Endodermal cell (in vitro differentiated cells): Measurements from ENCODE around the gene GALNT9. TPM values are rescaled to one million over a fixed set of nuclear protein-coding genes. Genes with fewer than 3 reads are reported as not detected.

ENCODE experiments used
- DNase-seq: peaks from one replicate; pipeline ENCODE4 v3.0.0-alpha.2; 2017
- H3K27ac ChIP-seq: 2 replicates; pipeline ENCODE4 v1.5.1; 2013; ENCODE audit warnings: mild to moderate bottlenecking, low read depth, low read length, moderate library complexity
- H3K27me3 ChIP-seq: 2 replicates; pipeline ENCODE4 v1.6.1; 2013; ENCODE audit warnings: mild to moderate bottlenecking, low read length, moderate library complexity; ENCODE audit not compliant: insufficient read depth, control insufficient read depth, poor library complexity, severe bottlenecking
- H3K36me3 ChIP-seq: 2 replicates; pipeline ENCODE4 v1.7.0; 2013; ENCODE audit warnings: mild to moderate bottlenecking, low read length, moderate library complexity; ENCODE audit not compliant: control insufficient read depth, insufficient read depth
- H3K4me1 ChIP-seq: one replicate; pipeline ENCODE4 v1.7.0; 2013; ENCODE audit warnings: low read length; ENCODE audit not compliant: control insufficient read depth, insufficient read depth
- H3K4me3 ChIP-seq: 2 replicates; pipeline ENCODE4 v1.5.1; 2013; ENCODE audit warnings: mild to moderate bottlenecking, low read length, moderate library complexity
- H3K9ac ChIP-seq: 2 replicates; pipeline ENCODE4 v1.6.1; 2013; ENCODE audit warnings: mild to moderate bottlenecking, low read length, moderate library complexity; ENCODE audit not compliant: poor library complexity, severe bottlenecking; ENCODE audit errors: extremely low read depth
- H3K9me3 ChIP-seq: 2 replicates; pipeline ENCODE4 v1.6.1; 2013; ENCODE audit warnings: mild to moderate bottlenecking, low read length, moderate library complexity; ENCODE audit not compliant: control insufficient read depth
- H3K27ac Mint-ChIP-seq: 2 replicates; pipeline ENCODE4 v1.8.0; 2020; ENCODE audit warnings: mixed read lengths
- H3K27me3 Mint-ChIP-seq: 2 replicates; pipeline ENCODE4 v1.8.0; 2021; ENCODE audit warnings: mild to moderate bottlenecking, mixed read lengths; ENCODE audit not compliant: insufficient read depth
- H3K36me3 Mint-ChIP-seq: 2 replicates; pipeline ENCODE4 v1.8.0; 2020; ENCODE audit warnings: low read depth, mixed read lengths
- H3K4me1 Mint-ChIP-seq: 2 replicates; pipeline ENCODE4 v1.8.0; 2020; ENCODE audit warnings: mixed read lengths
- H3K4me3 Mint-ChIP-seq: 2 replicates; pipeline ENCODE4 v1.8.0; 2020; ENCODE audit warnings: mild to moderate bottlenecking, moderate library complexity, mixed read lengths
- H3K9me3 Mint-ChIP-seq: 2 replicates; pipeline ENCODE4 v1.8.0; 2020; ENCODE audit warnings: mild to moderate bottlenecking, mixed read lengths
- CTCF ChIP-seq: fragments of 200-600 bp; sonication (generic); conservative IDR thresholded peaks from 2 replicates; pipeline ENCODE4 v1.5.0; 2021; ENCODE audit warnings: antibody characterized with exemption, mild to moderate bottlenecking
- WGBS, 2 experiments: methylation state at CpG; one replicate each; pipeline versions ENCODE4 v1.1.5 to v1.1.7; 2013; ENCODE audit warnings: missing lambda C conversion rate in 2 of 2, mixed read lengths in 1 of 2; ENCODE audit not compliant: insufficient coverage in 1 of 2, insufficient read length in 1 of 2; 5-methylcytosine and 5-hydroxymethylcytosine counted together
- total RNA-seq, 2 donors: library from RNA; stranded (reverse); fragmentation: NEBNext Ultra II Directional in 1 of 2; extraction: Animal tissue kit (Norgen Biotek cat#: 25700) in 1 of 2; gene quantifications; 2 replicates in 1 of 2; 3 replicates in 1 of 2; pipeline ENCODE4 v1.2.1, GENCODE V29; 2021

Gene GALNT9
- total RNA-seq, 2 donors from 2014 or later = 0.13 TPM; not detected in 1

- peaks cover 3% of the 10 kb centered on the region for H3K9me3 Mint-ChIP-seq
- H3K27me3 Mint-ChIP-seq = peaks cover 81% of the 10 kb centered on the region
- H3K4me1 Mint-ChIP-seq = peaks cover 3% of the 10 kb centered on the region
- H3K4me3 Mint-ChIP-seq = no peak overlapping the region
- Histone ChIP-seq H3K9ac (no peak overlapping the region), H3K36me3 (no peaks in the 10 kb centered on the region), H3K9me3 (no peaks in the 10 kb centered on the region), H3K27me3 (peaks cover 32% of the 10 kb centered on the region), H3K4me1 (no peaks in the 10 kb centered on the region), H3K27ac (no peak overlapping the region), H3K4me3 (no peak overlapping the region)
- H3K27ac Mint-ChIP-seq = no peak overlapping the region
- TF ChIP-seq CTCF = no peak
- WGBS, 2 experiments = 89% methylated on average over 24 to 39 of the region's 39 CpGs
- no peak for DNase-seq
- H3K36me3 Mint-ChIP-seq = no peaks in the 10 kb centered on the region
Measured at GRCh38 chr12:132186857-132187620, 142.3 kb downstream of the GALNT9 start.

- H3K9me3 Mint-ChIP-seq = peaks cover 3% of the 10 kb centered on the region
- H3K9me3 ChIP-seq = no peaks in the 10 kb centered on the region
- DNase-seq = no peak
- no peaks in the 10 kb centered on the region for H3K4me1 ChIP-seq
- H3K27ac Mint-ChIP-seq = no peak overlapping the region
- 65 to 78% methylated on average over 20 to 24 of the region's 24 CpGs for WGBS, 2 experiments
- no peak for TF ChIP-seq CTCF
- H3K36me3 ChIP-seq = no peaks in the 10 kb centered on the region
- peaks cover 3% of the 10 kb centered on the region for H3K4me1 Mint-ChIP-seq
- H3K4me3 Mint-ChIP-seq = no peak overlapping the region
- no peak overlapping the region for H3K4me3 ChIP-seq
- H3K27ac ChIP-seq = no peak overlapping the region
- H3K27me3 Mint-ChIP-seq = peaks cover 80% of the 10 kb centered on the region
- H3K27me3 ChIP-seq = peaks cover 25% of the 10 kb centered on the region
- H3K36me3 Mint-ChIP-seq = no peaks in the 10 kb centered on the region
- H3K9ac ChIP-seq = no peak overlapping the region
Measured at GRCh38 chr12:132186208-132186856, 143.1 kb downstream of the GALNT9 start.

GRCh38 chr12:132185705-132186104, 143.7 kb downstream of the GALNT9 start:
- no peak overlapping the region for H3K4me3 ChIP-seq
- peaks cover 21% of the 10 kb centered on the region for H3K27me3 ChIP-seq
- H3K27ac ChIP-seq = no peak overlapping the region
- H3K4me1 Mint-ChIP-seq = peaks cover 3% of the 10 kb centered on the region
- no peaks in the 10 kb centered on the region for H3K36me3 Mint-ChIP-seq
- H3K27me3 Mint-ChIP-seq = peaks cover 78% of the 10 kb centered on the region
- DNase-seq = no peak
- WGBS, 2 experiments = 66 to 74% methylated on average over 16 of the region's 16 CpGs
- no peak overlapping the region for H3K9ac ChIP-seq
- no peak overlapping the region for H3K27ac Mint-ChIP-seq
- TF ChIP-seq CTCF = no peak
- H3K36me3 ChIP-seq = no peaks in the 10 kb centered on the region
- no peaks in the 10 kb centered on the region for H3K4me1 ChIP-seq
- H3K9me3 Mint-ChIP-seq = peaks cover 3% of the 10 kb centered on the region
- no peaks in the 10 kb centered on the region for H3K9me3 ChIP-seq
- no peak overlapping the region for H3K4me3 Mint-ChIP-seq
